Psoas muscle (tissue), 8 donors: Measurements from ENCODE around the gene HIRA. TPM values are rescaled to one million over a fixed set of nuclear protein-coding genes. Genes with fewer than 3 reads are reported as not detected.

Source experiments
- ATAC-seq, 4 donors: fragments of 200-7000 bp; cut with Tn5 transposase; one replicate each; pipeline ENCODE4 v1.9.1; 2020; ENCODE audit warnings: moderate library complexity in 3 of 4, mild to moderate bottlenecking in 2 of 4
- DNase-seq, 2 donors: peaks; one replicate each; pipeline ENCODE4 v3.0.0-alpha.2; 2020
- H3K27ac ChIP-seq: fragments of 200-600 bp; one replicate; pipeline ENCODE4 v1.8.0; 2022
- H3K27me3 ChIP-seq, 3 donors: fragments of 200-600 bp in 1 of 3; one replicate each; pipeline versions ENCODE4 v1.6.1 to v1.8.0; 2013 to 2022; ENCODE audit warnings: low read length in 2 of 3, mild to moderate bottlenecking in 2 of 3, moderate library complexity in 1 of 3; ENCODE audit not compliant: insufficient read depth in 3 of 3
- H3K36me3 ChIP-seq, 2 donors: fragments of 200-600 bp in 1 of 2; one replicate each; pipeline versions ENCODE4 v1.6.1 to v1.8.0; 2013 to 2022; ENCODE audit warnings: low read depth in 1 of 2, mild to moderate bottlenecking in 1 of 2, moderate library complexity in 1 of 2; ENCODE audit not compliant: insufficient read depth in 1 of 2
- H3K4me1 ChIP-seq: fragments of 200-600 bp; one replicate; pipeline ENCODE4 v1.8.0; 2022
- H3K4me3 ChIP-seq: fragments of 200-600 bp; one replicate; pipeline ENCODE4 v1.8.0; 2022; ENCODE audit warnings: mild to moderate bottlenecking
- H3K9me3 ChIP-seq: fragments of 200-600 bp; one replicate; pipeline ENCODE4 v1.8.0; 2022
- CTCF ChIP-seq: fragments of 200-600 bp; IDR thresholded peaks from one replicate; pipeline ENCODE4 v1.8.0; 2022; ENCODE audit warnings: antibody characterized with exemption
- WGBS, 3 donors: extraction: QIAGEN DNeasy Blood & Tissue Kit; methylation state at CpG; one replicate each; pipeline versions ENCODE4 v1.1.6 to v1.1.7; 2013; 5-methylcytosine and 5-hydroxymethylcytosine counted together
- intact Hi-C, 2 donors: fragments of 100-400 bp; cut with DNase I; formaldehyde crosslinking; loops; one replicate each; pipeline versions ENCODE4 v1.11.0 to v1.14.2; 2022
- polyA plus RNA-seq, 3 donors: library from polyadenylated mRNA; stranded (reverse); fragments of 200-250 nt; gene quantifications; one replicate each; pipeline ENCODE4 v1.2.3, GENCODE V29; 2013
- total RNA-seq, 4 donors: library from RNA; stranded (reverse); fragmentation: NEBNext Ultra II Directional in 2 of 4; extraction: Animal tissue kit (Norgen Biotek cat#: 25700) in 2 of 4; gene quantifications; one replicate each; pipeline versions ENCODE4 v1.2.1 to v1.2.4, GENCODE V29; 2021 to 2023
- donor health status: healthy with polysubstance abuse.
- donor health status: DM: no; HTN: no; CAD: no; lungs with moderate emphysema.
- donor health status: Bipolar disorder and iron deficiency.
- donor health status: healthy.
- donor health status: DM: yes; HTN: yes; CAD: no.
- donor health status: DM: no; HTN: no; CAD: no.
- donor health status: DM: no; HTN: no; CAD: no.
- donor health status: DM: yes; HTN: yes; CAD: no.

Gene HIRA
- total and polyA plus RNA-seq, 7 donors, result 12.3 to 32.7 (median 17.2) TPM

- Histone ChIP-seq H3K27ac (no peak overlapping the region), H3K9me3 (no peaks in the 10 kb centered on the region), H3K4me3 (no peak overlapping the region), H3K27me3 (no peaks in the 10 kb centered on the region), H3K36me3 (peaks cover 14 to 74% of the 10 kb centered on the region in 2 donors), H3K4me1 (no peaks in the 10 kb centered on the region)
- ATAC-seq (no peak), DNase-seq (no peak)
- intact Hi-C loops, result no loop called here
- 94 to 98% (median 97%) methylated on average over 8 of the region's 8 CpGs for WGBS, 3 donors
- TF ChIP-seq CTCF, result no peak
Measured at GRCh38 chr22:19405652-19406051, 25.9 kb downstream of the HIRA start.

GRCh38 chr22:19405133-19405532, 26.4 kb downstream of the HIRA start:
- no peaks in the 10 kb centered on the region for H3K9me3 ChIP-seq
- H3K4me1 ChIP-seq, result no peaks in the 10 kb centered on the region
- H3K27ac ChIP-seq, result no peak overlapping the region
- peaks cover 14 to 77% of the 10 kb centered on the region in 2 donors for H3K36me3 ChIP-seq
- intact Hi-C loops, result no loop called here
- TF ChIP-seq CTCF, result no peak
- H3K4me3 ChIP-seq, result no peak overlapping the region
- WGBS, 3 donors, result 94 to 97% (median 94%) methylated on average over 4 of the region's 4 CpGs
- ATAC-seq (no peak), DNase-seq (no peak)
- H3K27me3 ChIP-seq, result no peaks in the 10 kb centered on the region

GRCh38 chr22:19404676-19405075, 26.9 kb downstream of the HIRA start:
- no peaks in the 10 kb centered on the region for H3K9me3 ChIP-seq
- H3K27me3 ChIP-seq, result no peaks in the 10 kb centered on the region
- no peak overlapping the region for H3K4me3 ChIP-seq
- intact Hi-C loops, result no loop called here
- no peak for TF ChIP-seq CTCF
- WGBS, 3 donors, result 90 to 98% (median 96%) methylated on average over 3 of the region's 3 CpGs
- H3K27ac ChIP-seq, result no peak overlapping the region
- H3K36me3 ChIP-seq, result peaks cover 14 to 77% of the 10 kb centered on the region in 2 donors
- ATAC-seq, result no peak
- no peaks in the 10 kb centered on the region for H3K4me1 ChIP-seq
- no peak for DNase-seq

- Histone ChIP-seq H3K4me1 (no peaks in the 10 kb centered on the region), H3K27me3 (no peaks in the 10 kb centered on the region), H3K4me3 (no peak overlapping the region), H3K36me3 (peaks cover 11 to 77% of the 10 kb centered on the region in 2 donors), H3K9me3 (no peaks in the 10 kb centered on the region), H3K27ac (peak overlapping the region; percentile 9)
- TF ChIP-seq CTCF, result no peak
- DNase-seq, result no peak
- peak in 2 of 4 donors; percentile 34 to 61 for ATAC-seq
- 95 to 99% (median 98%) methylated on average over 4 of the region's 4 CpGs for WGBS, 3 donors
- intact Hi-C loops, result no loop called here
Measured at GRCh38 chr22:19402642-19403191, 28.8 kb downstream of the HIRA start.

- ATAC-seq (no peak), DNase-seq (no peak)
- intact Hi-C loops, result no loop called here
- Histone ChIP-seq H3K36me3 (peaks cover 6 to 77% of the 10 kb centered on the region in 2 donors), H3K9me3 (no peaks in the 10 kb centered on the region), H3K27me3 (no peaks in the 10 kb centered on the region), H3K4me3 (no peak overlapping the region), H3K27ac (no peak overlapping the region), H3K4me1 (no peaks in the 10 kb centered on the region)
- no peak for TF ChIP-seq CTCF
- 96 to 99% (median 98%) methylated on average over 4 of the region's 4 CpGs for WGBS, 3 donors
Measured at GRCh38 chr22:19401483-19401882, 30.1 kb downstream of the HIRA start.
